OCI-LY1 (cell line): ENCODE data around the gene OXCT1.

Experiments
- EZH2 ChIP-seq: fragments of 200-600 bp; sonication (generic), shearing (Covaris generic); IDR thresholded peaks from 2 replicates; pipeline ENCODE4 v1.8.0; 2017; ENCODE audit warnings: borderline replicate concordance, mixed run types, mild to moderate bottlenecking, antibody characterized with exemption, low read length, moderate library complexity, mixed read lengths
- TF ChIP-seq, protein P1 (sequence below): fragments of 200-600 bp; sonication (generic), shearing (Covaris generic); IDR thresholded peaks from 2 replicates; pipeline ENCODE4 v1.5.1; 2017; ENCODE audit warnings: mild to moderate bottlenecking, antibody characterized with exemption, low read length, moderate library complexity, mixed read lengths

DNA sequence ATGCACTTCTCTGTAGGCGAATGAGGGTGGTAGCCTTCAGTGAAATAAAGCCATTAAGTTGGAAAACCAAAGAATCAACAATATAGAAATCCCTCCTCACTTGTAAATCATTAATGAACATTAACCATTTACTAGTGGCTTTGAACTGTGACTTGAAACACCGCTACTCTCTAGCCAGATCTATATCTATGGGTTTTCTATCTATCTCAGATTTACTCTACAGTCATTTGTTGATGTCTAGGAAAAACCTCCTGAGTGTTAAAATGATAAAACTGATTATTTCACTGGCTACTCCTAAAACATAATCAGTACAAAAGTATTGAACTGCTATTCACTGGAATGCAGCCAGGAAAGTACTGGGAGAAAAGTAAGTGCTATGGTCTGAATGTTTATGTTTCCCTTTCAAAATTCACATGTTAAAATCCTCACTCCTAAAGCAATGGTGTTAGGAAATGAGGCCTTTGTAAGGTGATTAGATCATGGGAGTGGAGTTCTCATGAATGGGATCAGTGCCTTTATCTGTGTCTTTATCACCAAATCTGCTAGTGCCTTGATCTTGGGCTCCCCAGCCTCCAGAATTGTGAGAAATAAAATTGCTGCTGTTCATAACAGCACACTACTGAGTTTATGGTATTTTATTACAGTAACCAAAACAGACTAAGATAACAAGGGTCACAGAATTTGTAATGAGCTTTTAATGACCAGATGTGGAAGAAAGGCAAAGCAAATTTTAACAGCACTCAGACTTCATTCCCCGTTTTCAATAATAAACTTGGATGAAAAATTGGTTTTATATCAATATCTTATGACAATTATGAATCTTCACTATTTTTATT is 8.6 kb upstream of the OXCT1 start:
- TF ChIP-seq, protein P1, sequence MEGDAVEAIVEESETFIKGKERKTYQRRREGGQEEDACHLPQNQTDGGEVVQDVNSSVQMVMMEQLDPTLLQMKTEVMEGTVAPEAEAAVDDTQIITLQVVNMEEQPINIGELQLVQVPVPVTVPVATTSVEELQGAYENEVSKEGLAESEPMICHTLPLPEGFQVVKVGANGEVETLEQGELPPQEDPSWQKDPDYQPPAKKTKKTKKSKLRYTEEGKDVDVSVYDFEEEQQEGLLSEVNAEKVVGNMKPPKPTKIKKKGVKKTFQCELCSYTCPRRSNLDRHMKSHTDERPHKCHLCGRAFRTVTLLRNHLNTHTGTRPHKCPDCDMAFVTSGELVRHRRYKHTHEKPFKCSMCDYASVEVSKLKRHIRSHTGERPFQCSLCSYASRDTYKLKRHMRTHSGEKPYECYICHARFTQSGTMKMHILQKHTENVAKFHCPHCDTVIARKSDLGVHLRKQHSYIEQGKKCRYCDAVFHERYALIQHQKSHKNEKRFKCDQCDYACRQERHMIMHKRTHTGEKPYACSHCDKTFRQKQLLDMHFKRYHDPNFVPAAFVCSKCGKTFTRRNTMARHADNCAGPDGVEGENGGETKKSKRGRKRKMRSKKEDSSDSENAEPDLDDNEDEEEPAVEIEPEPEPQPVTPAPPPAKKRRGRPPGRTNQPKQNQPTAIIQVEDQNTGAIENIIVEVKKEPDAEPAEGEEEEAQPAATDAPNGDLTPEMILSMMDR, result no peak
- TF ChIP-seq EZH2, result no peak
